Activated gamma-delta T cell (primary cell): Measurements from ENCODE around the gene KLF11.

Experiments used
- DNase-seq: peaks from one replicate; lab custom pipeline; 2025; lab: John Stamatoyannopoulos, UW

The KLF11 gene

GRCh38 chr2:10064932-10065772 lies 21.8 kb downstream of the KLF11 start:
- DNase-seq, result no peak

DNA sequence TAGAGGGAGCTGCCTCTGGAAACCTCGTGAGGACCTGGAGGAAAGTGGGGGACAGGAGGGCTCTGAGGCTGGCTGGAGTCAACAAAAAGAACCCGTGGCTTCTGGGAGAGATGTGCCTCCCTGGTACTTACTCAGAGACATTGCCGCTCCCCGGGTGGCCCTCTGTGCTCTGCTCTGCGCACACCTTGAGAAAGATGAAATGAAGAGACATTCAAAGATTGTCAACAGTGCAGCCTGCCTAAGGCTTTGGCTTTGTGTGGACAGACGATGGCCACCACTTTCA lies 22.4 kb downstream of the KLF11 start:
- DNase-seq, result no peak

DNA sequence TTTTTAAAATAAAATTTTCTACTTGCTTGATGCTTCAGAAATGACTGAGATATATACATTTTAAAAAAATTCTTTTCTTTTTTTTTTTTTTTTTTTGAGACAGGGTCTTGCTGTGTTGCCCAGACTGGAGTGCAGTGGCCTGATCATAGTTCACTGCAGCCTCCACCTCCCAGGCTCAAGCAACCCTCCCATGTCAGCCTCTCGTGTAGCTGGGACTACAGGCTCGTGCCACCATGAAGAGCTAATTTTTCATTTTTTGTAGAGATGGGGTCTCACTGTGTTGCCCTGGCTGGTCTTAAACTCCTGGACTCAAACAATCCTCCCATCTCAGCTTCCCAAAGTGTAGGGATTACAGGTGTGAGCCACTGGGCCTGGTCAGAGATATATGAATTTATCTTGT lies 24.0 kb downstream of the KLF11 start:
- no peak for DNase-seq

GRCh38 chr2:10067881-10068280 lies 24.5 kb downstream of the KLF11 start:
- DNase-seq, result no peak

- DNase-seq, result no peak
Measured at GRCh38 chr2:10071176-10071575, 27.8 kb downstream of the KLF11 start.

- no peak for DNase-seq
Measured at GRCh38 chr2:10071595-10071994, 28.2 kb downstream of the KLF11 start.

DNA sequence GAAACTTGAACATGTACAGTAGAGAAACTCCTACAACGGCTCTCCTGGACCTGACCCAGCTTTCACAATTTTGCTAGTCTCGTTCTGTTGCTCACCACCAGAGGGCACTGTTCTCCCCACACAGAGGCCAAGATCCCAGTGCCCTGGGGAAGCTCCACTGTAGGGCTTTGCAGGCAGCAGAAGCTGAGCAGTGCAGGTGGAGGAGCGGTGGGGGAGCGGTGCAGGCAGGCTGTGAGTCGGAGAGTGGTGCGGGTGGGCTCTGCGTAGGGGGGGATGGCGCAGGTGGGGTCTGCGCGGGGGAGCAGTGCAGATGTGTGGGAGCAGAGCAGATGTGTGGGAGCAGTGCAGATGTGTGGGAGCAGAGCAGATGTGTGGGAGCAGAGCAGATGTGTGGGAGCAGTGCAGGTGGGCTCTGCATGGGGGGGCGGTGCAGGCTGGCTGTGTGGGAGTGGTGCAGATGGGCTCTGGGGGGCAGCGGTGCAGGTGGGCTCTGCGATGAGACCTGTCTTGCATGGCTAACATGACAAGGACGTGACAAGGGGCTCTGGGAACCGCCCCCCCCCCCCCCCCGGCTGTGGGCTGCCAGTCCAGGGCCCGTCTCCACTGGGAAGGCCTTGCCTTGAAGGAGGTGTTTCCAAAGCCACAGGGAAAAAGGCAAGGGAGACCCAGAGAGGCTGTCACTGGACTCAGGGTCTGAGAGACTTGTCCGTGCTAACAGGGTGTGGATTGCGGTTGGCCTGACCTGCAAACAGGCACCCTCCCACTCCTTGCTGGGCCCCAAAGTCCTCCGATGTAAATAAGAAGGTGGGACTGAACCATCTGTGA lies 29.5 kb downstream of the KLF11 start:
- DNase-seq, result no peak

GRCh38 chr2:10073706-10074105 lies 30.4 kb downstream of the KLF11 start:
- DNase-seq, result no peak

DNA sequence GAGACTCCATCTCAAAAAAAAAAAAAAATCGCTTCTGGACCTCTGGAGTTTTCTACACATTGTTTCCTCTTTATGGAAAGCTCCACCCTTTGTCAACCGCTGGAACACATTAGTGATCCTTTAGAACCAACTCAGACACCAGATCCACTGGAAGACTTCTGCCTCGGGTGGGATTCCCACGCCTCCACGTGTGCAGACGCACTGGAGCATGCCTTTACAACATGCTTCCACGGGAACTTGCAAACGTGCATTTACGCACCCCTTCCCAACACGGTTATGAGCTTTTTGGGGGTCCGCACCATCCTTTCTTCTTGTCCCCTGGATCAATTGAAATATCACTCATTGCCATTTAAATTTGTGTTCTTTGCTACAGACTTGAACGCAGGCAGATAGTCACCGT lies 31.8 kb downstream of the KLF11 start:
- no peak for DNase-seq

- no peak for DNase-seq
Measured at GRCh38 chr2:10075571-10076209, 32.3 kb downstream of the KLF11 start.

- no peak for DNase-seq
Measured at GRCh38 chr2:10076511-10076910, 33.2 kb downstream of the KLF11 start.

- DNase-seq, result no peak
Measured at GRCh38 chr2:10076988-10077527, 33.7 kb downstream of the KLF11 start.

- DNase-seq, result no peak
Measured at GRCh38 chr2:10078001-10078400, 34.7 kb downstream of the KLF11 start.

DNA sequence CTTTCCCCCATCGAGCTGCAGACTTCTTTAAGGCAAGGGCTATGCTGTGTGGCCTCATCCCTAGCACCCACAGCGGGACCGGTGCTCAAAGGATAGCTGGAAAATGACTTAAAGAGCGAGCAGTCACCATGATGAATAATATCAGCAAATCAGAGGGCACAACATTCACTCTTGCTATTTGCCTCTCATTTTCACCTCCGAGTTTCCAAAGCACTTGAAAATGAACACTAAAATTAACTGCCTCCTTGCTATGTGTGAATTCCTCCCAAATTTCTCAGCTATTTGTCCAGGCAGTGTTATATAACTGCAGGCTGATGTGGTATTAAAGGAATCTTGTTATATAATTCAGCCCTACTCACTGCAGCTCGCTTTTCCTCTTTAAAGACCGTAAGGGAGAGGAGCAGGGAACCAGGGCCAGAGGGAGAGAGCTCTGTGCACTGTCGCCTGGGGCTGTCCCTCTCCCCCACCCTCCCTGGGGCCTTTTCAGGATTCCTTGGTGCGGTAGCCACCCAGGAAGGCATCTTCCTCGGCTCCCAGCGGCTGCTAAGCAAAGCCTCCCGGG lies 35.4 kb downstream of the KLF11 start:
- DNase-seq, result no peak

DNA sequence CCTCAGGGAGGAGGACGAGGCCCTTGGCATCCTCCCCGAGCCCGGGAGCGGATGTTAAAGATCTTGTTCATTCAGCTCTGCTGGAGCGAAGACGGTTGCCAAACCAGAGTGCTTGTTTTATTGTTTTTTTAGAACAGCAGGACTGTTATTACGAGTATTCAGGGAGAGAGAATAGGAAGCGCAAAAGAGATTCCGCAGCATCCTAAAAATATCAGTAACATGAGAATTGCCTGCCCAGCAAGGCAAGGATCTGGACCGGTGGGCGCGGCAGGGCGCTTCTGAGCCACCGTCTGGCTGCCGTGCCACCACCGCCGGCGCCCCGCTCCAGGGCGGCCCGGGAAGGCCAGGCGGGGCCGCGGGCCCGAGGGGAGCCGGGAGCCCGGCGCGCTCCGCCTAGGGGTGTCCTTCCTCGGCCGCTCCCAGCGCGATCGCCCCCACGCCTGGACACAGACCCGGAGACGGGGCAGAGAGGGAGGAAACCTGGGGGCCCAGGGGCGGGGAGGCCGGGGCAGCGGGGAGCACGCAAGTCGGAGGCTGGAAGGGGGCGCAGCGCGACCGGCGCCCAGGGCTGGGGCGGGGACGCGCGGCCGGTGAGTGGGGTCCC lies 36.0 kb downstream of the KLF11 start:
- no peak for DNase-seq

DNA sequence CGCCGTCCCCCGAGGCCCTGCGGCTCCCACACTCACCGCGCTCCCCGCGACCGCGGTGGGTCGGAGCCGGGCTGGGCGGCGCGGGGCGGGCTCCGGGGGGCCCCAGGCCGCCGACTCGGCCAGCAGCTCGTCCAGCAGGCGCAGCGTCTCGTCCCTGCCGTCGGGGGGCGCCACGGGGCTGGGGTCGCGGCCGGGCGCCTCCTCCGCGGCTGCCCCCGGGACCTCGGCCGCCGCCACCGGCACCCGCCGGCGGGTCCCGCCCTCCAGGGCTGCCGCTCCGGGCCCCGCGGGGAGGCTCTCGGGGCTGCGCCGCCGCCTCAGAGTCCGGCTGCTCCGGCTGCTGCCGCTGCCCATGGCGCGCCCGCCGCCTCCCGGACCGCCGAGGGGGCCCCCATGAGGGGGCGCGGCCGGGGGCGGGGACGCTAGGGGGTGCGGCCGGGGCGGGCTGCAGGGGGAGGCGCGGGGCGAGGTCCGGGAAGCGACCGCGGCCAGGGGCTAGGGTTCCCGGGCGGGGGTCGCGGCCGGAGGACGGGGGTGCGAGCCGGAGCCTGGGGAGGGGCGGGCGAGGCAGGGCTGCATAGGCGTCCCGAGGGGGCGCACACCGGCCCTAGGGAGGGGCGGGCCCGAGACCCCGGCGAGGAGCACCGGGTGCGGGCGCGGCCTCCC lies 36.7 kb downstream of the KLF11 start, which contains the start of gene CYS1:
TSS of gene CYS1 (minus strand) at position 542 of the 666 bp plus-strand sequence. CDS start at position 354, 188 bp downstream.
- DNase-seq, result no peak

GRCh38 chr2:10080536-10081304 lies 37.4 kb downstream of the KLF11 start:
- peak; percentile 26 for DNase-seq

DNA sequence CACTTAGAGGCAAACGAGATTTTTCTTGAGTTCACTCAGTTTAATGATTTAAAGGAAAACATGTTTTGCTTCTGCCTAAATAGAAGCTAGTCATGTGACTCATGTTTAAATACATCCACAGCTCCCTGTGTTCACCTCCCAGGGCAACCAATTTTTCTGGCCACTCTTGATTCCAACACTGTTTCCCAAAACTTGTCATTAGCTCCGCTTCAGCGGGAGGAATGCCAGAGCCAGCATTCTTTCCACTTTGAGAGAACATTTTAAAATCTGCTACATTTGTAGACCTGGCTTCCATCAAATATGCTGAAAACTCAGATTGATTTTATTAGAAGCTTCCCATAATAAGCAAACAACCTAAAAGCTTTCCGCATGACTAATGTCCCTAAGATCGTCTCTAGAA lies 39.7 kb downstream of the KLF11 start:
- no peak for DNase-seq

GRCh38 chr2:10083692-10084211 lies 40.4 kb downstream of the KLF11 start:
- no peak for DNase-seq

DNA sequence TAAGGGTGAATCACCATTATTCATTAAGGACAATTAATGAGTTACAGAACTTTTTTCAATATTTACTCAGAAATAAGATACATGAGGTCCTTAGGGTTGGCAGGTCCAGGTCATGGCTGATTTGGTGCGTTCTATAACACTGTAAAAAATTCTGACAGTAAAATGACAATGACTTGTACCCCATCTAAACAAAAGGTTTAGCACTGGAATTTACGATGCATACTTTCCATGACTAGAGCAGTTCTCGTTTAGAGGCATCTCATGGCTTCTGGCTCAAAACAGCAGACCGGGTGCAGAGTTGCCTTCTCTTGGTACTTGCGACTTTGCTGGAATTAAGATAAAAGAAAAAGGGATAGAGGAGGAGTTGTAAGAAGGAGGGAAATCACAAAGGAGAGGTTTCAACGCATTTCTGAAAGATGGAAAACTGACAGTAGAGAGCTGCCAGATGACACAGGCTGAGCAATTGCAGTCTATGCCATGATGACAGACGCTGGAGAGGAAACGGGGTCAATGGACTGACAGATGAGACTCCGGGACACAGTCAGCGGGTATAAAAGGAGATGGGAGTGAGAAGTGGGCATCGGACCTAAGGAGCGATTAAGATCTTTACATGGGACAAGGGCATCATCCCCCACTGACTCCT lies 41.0 kb downstream of the KLF11 start:
- no peak for DNase-seq
